Muscle of leg (tissue), 11 donors: Measurements from ENCODE around the gene PCSK5. TPM values are rescaled to one million over a fixed set of nuclear protein-coding genes. Genes with fewer than 3 reads are reported as not detected.

ENCODE experiments used
- DNase-seq: peaks from one replicate; pipeline ENCODE4 v3.0.0; 2013
- H3K27ac ChIP-seq: one replicate; pipeline ENCODE4 v1.5.1; 2013; ENCODE audit warnings: mild to moderate bottlenecking, low read length, control low read depth
- H3K27me3 ChIP-seq: one replicate; pipeline ENCODE4 v1.6.1; 2013; ENCODE audit warnings: low read length; ENCODE audit not compliant: control insufficient read depth, insufficient read depth
- H3K36me3 ChIP-seq: one replicate; pipeline ENCODE4 v1.6.1; 2013; ENCODE audit warnings: low read length; ENCODE audit not compliant: control insufficient read depth, insufficient read depth
- H3K4me1 ChIP-seq: one replicate; pipeline ENCODE4 v1.6.1; 2013; ENCODE audit warnings: low read length; ENCODE audit not compliant: control insufficient read depth, insufficient read depth
- H3K4me3 ChIP-seq: one replicate; pipeline ENCODE4 v1.5.1; 2013; ENCODE audit warnings: low read length, control low read depth
- H3K9me3 ChIP-seq: replicated peaks from 2 replicates; pipeline ENCODE4 v1.6.1; 2013; ENCODE audit warnings: low read depth, low read length; ENCODE audit not compliant: control insufficient read depth
- WGBS: methylation state at CpG from one replicate; pipeline ENCODE4 v1.1.5; 2013; ENCODE audit warnings: missing lambda C conversion rate; ENCODE audit not compliant: insufficient coverage; 5-methylcytosine and 5-hydroxymethylcytosine counted together
- polyA plus RNA-seq, 8 donors: library from polyadenylated mRNA; unstranded; fragments of 120-200 nt; gene quantifications; one replicate each; pipeline versions ENCODE4 v1.2.1 to v1.2.3, GENCODE V29; 2013; ENCODE audit warnings: inconsistent platforms in 1 of 8, low replicate concordance in 1 of 8; ENCODE audit not compliant: insufficient read length in 8 of 8, insufficient read depth in 1 of 8
- total RNA-seq: library from RNA; stranded (reverse); fragments of 120-200 nt; gene quantifications from one replicate; pipeline ENCODE4 v1.2.4, GENCODE V29; 2013

The PCSK5 gene
- total and polyA plus RNA-seq, 9 donors = 12.9 to 22.1 (median 16.7) TPM

GRCh38 chr9:75937521-75938258, 47.2 kb downstream of the PCSK5 start:
- H3K4me1 ChIP-seq = no peaks in the 10 kb centered on the region

GRCh38 chr9:75938946-75939345, 48.5 kb downstream of the PCSK5 start:
- Histone ChIP-seq H3K9me3 (no peaks in the 10 kb centered on the region), H3K4me3 (no peak overlapping the region), H3K4me1 (no peaks in the 10 kb centered on the region), H3K36me3 (no peaks in the 10 kb centered on the region), H3K27me3 (no peaks in the 10 kb centered on the region), H3K27ac (no peak overlapping the region)
- WGBS = no CpG with 5 or more reads among the region's 1 CpG
- DNase-seq = no peak

More at GRCh38 chr9:75937521-75938258, 47.2 kb downstream of the PCSK5 start:
- 100% methylated on average over 3 of the region's 7 CpGs for WGBS
- peaks cover 3% of the 10 kb centered on the region for H3K36me3 ChIP-seq
- H3K27ac ChIP-seq = no peak overlapping the region
- no peaks in the 10 kb centered on the region for H3K9me3 ChIP-seq
- no peaks in the 10 kb centered on the region for H3K27me3 ChIP-seq
- H3K4me3 ChIP-seq = no peak overlapping the region
- DNase-seq = no peak

GRCh38 chr9:75939536-75940111, 49.2 kb downstream of the PCSK5 start:
- 89% methylated on average over 3 of the region's 7 CpGs for WGBS
- Histone ChIP-seq H3K9me3 (no peaks in the 10 kb centered on the region), H3K27ac (no peak overlapping the region), H3K4me3 (no peak overlapping the region), H3K27me3 (no peaks in the 10 kb centered on the region), H3K36me3 (no peaks in the 10 kb centered on the region), H3K4me1 (no peaks in the 10 kb centered on the region)
- DNase-seq = no peak

DNA sequence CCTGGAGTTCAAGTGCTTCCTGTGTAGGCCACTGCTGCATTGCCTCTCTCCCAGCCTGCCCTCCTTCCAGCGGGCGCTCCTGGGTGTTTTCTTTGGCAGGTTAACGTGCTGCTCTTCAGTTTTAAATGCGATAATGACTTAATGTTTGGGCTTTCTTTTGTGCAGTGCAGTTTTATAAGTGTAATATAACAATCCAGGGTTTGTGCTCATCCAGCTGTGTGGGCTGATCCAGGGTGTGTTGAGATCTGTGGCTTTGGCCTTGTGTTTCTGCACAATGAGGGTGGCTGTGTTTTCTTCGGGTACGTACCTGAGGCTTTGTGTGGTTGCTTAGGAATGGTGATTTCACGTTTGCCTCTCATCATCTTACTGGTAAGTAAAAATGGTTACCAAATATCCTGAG, 50.6 kb downstream of the PCSK5 start:
- no peaks in the 10 kb centered on the region for H3K4me1 ChIP-seq
- H3K27me3 ChIP-seq = no peaks in the 10 kb centered on the region
- no peaks in the 10 kb centered on the region for H3K36me3 ChIP-seq
- WGBS = 20% methylated on average over 1 of the region's 7 CpGs
- no peak overlapping the region for H3K27ac ChIP-seq
- H3K4me3 ChIP-seq = no peak overlapping the region
- no peaks in the 10 kb centered on the region for H3K9me3 ChIP-seq
- no peak for DNase-seq

- Histone ChIP-seq H3K27me3 (no peaks in the 10 kb centered on the region), H3K4me1 (no peaks in the 10 kb centered on the region), H3K27ac (no peak overlapping the region), H3K9me3 (no peaks in the 10 kb centered on the region), H3K4me3 (no peak overlapping the region), H3K36me3 (no peaks in the 10 kb centered on the region)
- DNase-seq = no peak
- 78% methylated on average over 8 of the region's 16 CpGs for WGBS
These were observed 51.3 kb downstream of the PCSK5 start for GRCh38 chr9:75941577-75942311.

DNA sequence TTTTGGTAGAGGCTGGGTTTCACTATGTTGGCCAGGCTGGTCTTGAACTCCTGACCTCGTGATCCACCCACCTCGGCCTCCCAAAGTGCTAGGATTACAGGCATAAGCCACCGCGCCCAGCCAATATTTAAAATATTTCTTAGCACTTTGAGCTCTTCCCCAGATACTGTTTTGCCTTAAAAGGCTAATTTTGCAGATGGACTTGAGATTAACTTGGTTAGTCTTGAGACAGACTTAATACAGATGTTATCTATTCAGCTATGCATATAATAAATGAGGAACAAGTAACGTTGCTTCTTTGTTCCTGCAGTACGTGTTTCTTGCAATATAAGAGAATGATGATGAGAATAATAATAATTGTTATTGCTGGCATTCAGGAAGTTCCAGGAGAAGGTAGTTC, 56.3 kb downstream of the PCSK5 start:
- Histone ChIP-seq H3K9me3 (no peaks in the 10 kb centered on the region), H3K4me3 (no peak overlapping the region), H3K36me3 (peaks cover 4% of the 10 kb centered on the region), H3K4me1 (no peaks in the 10 kb centered on the region), H3K27me3 (no peaks in the 10 kb centered on the region), H3K27ac (no peak overlapping the region)
- WGBS = no CpG with 5 or more reads among the region's 6 CpGs
- DNase-seq = no peak

- DNase-seq = no peak
- peaks cover 4% of the 10 kb centered on the region for H3K36me3 ChIP-seq
- no CpG with 5 or more reads among the region's 2 CpGs for WGBS
These were observed 56.8 kb downstream of the PCSK5 start for GRCh38 chr9:75947233-75947632.

DNA sequence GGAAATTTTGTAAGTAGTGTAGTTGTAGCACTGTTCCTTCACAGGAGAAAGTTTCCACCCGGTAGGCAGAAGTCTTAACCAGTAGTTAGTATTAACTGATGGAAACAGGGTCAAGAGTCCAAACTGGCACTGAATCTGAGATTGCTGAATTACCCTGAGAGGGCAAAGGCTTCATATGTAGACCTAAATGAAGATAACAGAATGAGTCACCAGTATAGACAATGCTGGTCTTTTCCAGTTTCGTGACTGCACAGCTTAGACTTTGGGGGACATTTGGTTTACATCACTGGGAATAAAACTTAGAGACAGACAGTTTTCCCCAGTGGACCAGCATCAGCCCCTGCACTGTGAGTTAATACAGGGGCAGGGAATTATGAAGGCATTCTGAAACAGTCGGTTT, 60.5 kb downstream of the PCSK5 start:
- Histone ChIP-seq H3K27ac (no peak overlapping the region), H3K4me3 (no peak overlapping the region), H3K27me3 (no peaks in the 10 kb centered on the region), H3K9me3 (no peaks in the 10 kb centered on the region), H3K4me1 (no peaks in the 10 kb centered on the region), H3K36me3 (peaks cover 4% of the 10 kb centered on the region)
- 74% methylated on average over 3 of the region's 3 CpGs for WGBS
- DNase-seq = no peak

More at GRCh38 chr9:75947233-75947632, 56.8 kb downstream of the PCSK5 start:
- Histone ChIP-seq H3K27me3 (no peaks in the 10 kb centered on the region), H3K4me1 (no peaks in the 10 kb centered on the region), H3K9me3 (no peaks in the 10 kb centered on the region), H3K4me3 (no peak overlapping the region), H3K27ac (no peak overlapping the region)

DNA sequence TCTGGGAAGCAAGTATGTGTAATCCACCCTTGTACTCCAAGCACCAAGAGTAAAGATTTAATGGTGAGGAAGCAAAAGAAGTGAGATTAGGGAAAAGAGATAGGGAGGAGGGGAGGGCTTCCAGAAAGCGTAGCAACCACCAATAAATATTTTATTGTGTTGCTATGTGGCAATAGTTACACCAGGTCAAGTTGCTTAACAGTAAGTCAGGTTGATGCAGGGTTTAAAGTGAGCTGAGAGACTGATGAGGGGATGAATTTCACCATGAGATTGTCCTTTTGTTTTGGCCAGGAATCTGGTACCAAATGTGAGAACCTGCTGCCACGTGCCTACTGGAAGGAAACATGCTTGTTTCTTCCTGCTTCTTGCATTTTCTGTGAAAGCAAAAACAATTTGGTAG, 62.7 kb downstream of the PCSK5 start:
- H3K27ac ChIP-seq = no peak overlapping the region
- peaks cover 4% of the 10 kb centered on the region for H3K36me3 ChIP-seq
- no peaks in the 10 kb centered on the region for H3K4me1 ChIP-seq
- peak; percentile 19 for DNase-seq
- H3K9me3 ChIP-seq = no peaks in the 10 kb centered on the region
- no peak overlapping the region for H3K4me3 ChIP-seq
- no peaks in the 10 kb centered on the region for H3K27me3 ChIP-seq
- WGBS = 11% methylated on average over 1 of the region's 2 CpGs

DNA sequence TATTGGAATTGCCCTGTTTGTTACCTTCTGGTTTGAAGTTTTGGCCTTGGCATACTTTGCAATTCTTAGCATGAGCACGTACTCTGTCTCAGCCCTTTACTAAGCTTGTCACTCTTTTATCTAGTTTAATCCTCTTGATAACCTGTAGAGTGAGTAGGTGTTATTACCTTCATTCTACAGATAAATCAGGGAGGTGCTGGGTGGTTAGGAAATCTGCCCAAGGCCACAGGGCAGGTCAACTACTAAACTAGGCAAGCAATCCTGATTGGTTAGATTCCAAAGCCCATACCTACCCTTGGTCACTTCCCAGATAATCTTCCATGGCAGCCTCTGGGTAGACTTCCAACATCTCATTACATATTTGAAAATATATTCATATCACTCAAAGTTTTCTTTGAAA, 65.7 kb downstream of the PCSK5 start:
- Histone ChIP-seq H3K27ac (no peak overlapping the region), H3K9me3 (no peaks in the 10 kb centered on the region), H3K4me1 (peaks cover 11% of the 10 kb centered on the region), H3K36me3 (peaks cover under 1% of the 10 kb centered on the region), H3K27me3 (no peaks in the 10 kb centered on the region), H3K4me3 (no peak overlapping the region)
- WGBS = no CpG with 5 or more reads among the region's 1 CpG
- DNase-seq = no peak
